ENCODE measurements around the gene FOXP1. TPM values are rescaled to one million over a fixed set of nuclear protein-coding genes. Genes with fewer than 3 reads are reported as not detected.

The FOXP1 gene
- total RNA-seq, 1 donor: 195 TPM

GRCh38 chr3:70970171-70970570 lies 613.4 kb downstream of the FOXP1 start:
- Histone ChIP-seq H3K36me3 (ENCODE audit: insufficient read depth, low read length) (peaks cover 86% of the 10 kb centered on the region), H3K4me3 (ENCODE audit: insufficient read depth, low read length) (no peak overlapping the region)
- TF ChIP-seq, protein P1, sequence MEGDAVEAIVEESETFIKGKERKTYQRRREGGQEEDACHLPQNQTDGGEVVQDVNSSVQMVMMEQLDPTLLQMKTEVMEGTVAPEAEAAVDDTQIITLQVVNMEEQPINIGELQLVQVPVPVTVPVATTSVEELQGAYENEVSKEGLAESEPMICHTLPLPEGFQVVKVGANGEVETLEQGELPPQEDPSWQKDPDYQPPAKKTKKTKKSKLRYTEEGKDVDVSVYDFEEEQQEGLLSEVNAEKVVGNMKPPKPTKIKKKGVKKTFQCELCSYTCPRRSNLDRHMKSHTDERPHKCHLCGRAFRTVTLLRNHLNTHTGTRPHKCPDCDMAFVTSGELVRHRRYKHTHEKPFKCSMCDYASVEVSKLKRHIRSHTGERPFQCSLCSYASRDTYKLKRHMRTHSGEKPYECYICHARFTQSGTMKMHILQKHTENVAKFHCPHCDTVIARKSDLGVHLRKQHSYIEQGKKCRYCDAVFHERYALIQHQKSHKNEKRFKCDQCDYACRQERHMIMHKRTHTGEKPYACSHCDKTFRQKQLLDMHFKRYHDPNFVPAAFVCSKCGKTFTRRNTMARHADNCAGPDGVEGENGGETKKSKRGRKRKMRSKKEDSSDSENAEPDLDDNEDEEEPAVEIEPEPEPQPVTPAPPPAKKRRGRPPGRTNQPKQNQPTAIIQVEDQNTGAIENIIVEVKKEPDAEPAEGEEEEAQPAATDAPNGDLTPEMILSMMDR (IDR thresholded peaks at IDR 0.05; ENCODE audit: extremely low read depth, low read depth, low read length): no peak

DNA sequence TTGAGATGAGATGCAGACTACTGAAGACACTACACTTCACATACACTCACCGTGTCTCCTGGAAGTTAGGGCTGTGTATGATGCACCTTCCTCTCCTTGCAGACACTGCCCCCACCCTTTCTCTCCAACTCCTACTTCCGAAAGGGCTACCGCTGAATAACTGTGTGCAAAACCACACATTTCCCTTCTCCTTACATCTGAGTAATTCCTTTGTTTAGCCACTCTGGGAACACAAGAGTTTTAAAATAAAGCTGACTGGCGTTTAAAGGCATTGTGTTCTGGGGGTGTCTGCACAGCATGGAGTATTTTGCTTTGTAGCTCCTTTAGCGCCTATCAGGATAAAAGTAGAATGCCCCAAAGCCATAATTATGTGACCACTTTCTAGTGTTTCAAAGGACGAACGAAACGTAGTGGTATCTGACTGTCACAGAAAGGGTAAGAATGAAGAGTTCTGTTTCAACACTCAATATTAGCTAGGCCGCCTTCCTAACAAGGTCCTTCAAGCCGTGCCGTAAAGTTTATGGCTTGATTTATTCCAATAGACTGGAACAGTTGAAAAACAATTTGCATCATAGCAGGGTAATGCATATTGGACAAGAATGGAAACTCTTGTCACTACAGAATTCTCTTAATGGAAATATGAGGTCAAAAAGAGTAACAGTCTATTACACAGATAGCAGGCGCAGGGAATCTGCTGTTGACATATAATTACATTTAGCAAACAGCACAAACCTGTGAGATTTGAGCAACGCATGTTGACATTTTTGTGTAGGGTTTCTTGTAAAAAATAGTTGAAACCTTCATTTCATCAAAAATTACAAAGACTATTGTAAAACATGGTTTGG lies 619.9 kb downstream of the FOXP1 start:
- DNase-seq (ENCODE audit: insufficient read length, low spot score, missing footprints): no peak
- Histone ChIP-seq H3K4me3 (ENCODE audit: insufficient read depth, low read length) (no peak overlapping the region), H2AFZ (ENCODE audit: low read length) (no peak overlapping the region), H3K36me3 (ENCODE audit: insufficient read depth, low read length) (peaks cover 90% of the 10 kb centered on the region), H3K27ac (ENCODE audit: low read depth, low read length) (peak overlapping the region; percentile 11), H3K4me1 (ENCODE audit: insufficient read depth, low read length) (no peaks in the 10 kb centered on the region), H3K79me2 (ENCODE audit: insufficient read depth, low read length) (peaks cover 24% of the 10 kb centered on the region), H3K27me3 (ENCODE audit: insufficient read depth, low read length) (no peaks in the 10 kb centered on the region), H4K20me1 (ENCODE audit: insufficient read depth, low read length) (peaks cover 3% of the 10 kb centered on the region), H3K4me2 (ENCODE audit: insufficient read depth, low read length) (no peak overlapping the region), H3K9me3 (ENCODE audit: low read depth, low read length) (no peaks in the 10 kb centered on the region)
- TF ChIP-seq, protein P1 (IDR thresholded peaks at IDR 0.05; ENCODE audit: extremely low read depth, low read depth, low read length): no peak

More at GRCh38 chr3:70970171-70970570, 613.4 kb downstream of the FOXP1 start:
- Histone ChIP-seq H2AFZ (ENCODE audit: low read length) (no peak overlapping the region), H3K9me3 (ENCODE audit: low read depth, low read length) (no peaks in the 10 kb centered on the region), H3K4me1 (ENCODE audit: insufficient read depth, low read length) (peaks cover 6% of the 10 kb centered on the region), H3K27ac (ENCODE audit: low read depth, low read length) (no peak overlapping the region), H3K79me2 (ENCODE audit: insufficient read depth, low read length) (peaks cover 40% of the 10 kb centered on the region), H3K27me3 (ENCODE audit: insufficient read depth, low read length) (no peaks in the 10 kb centered on the region), H4K20me1 (ENCODE audit: insufficient read depth, low read length) (peaks cover 3% of the 10 kb centered on the region), H3K4me2 (ENCODE audit: insufficient read depth, low read length) (no peak overlapping the region)
- no peak for DNase-seq (ENCODE audit: insufficient read length, low spot score, missing footprints)

- Histone ChIP-seq H3K9me3 (ENCODE audit: low read depth, low read length) (no peaks in the 10 kb centered on the region), H3K79me2 (ENCODE audit: insufficient read depth, low read length) (peaks cover 20% of the 10 kb centered on the region), H3K4me3 (ENCODE audit: insufficient read depth, low read length) (no peak overlapping the region), H3K27me3 (ENCODE audit: insufficient read depth, low read length) (no peaks in the 10 kb centered on the region), H4K20me1 (ENCODE audit: insufficient read depth, low read length) (peaks cover 3% of the 10 kb centered on the region), H3K36me3 (ENCODE audit: insufficient read depth, low read length) (peaks cover 79% of the 10 kb centered on the region), H2AFZ (ENCODE audit: low read length) (no peak overlapping the region), H3K4me1 (ENCODE audit: insufficient read depth, low read length) (peaks cover 20% of the 10 kb centered on the region), H3K27ac (ENCODE audit: low read depth, low read length) (no peak overlapping the region), H3K4me2 (ENCODE audit: insufficient read depth, low read length) (no peak overlapping the region)
- DNase-seq (ENCODE audit: insufficient read length, low spot score, missing footprints): no peak
- TF ChIP-seq, protein P1 (IDR thresholded peaks at IDR 0.05; ENCODE audit: extremely low read depth, low read depth, low read length): no peak
These were observed 623.8 kb downstream of the FOXP1 start for GRCh38 chr3:70959506-70960291.
